OCI-LY3 (cell line): ENCODE measurements around the gene GARS1.
"Not testable (repeated sequence)": the region's sequence is repeated elsewhere in the genome, so short reads cannot be mapped to it uniquely, and the experiment has no call there.

Experiments used
- H2AFZ ChIP-seq: fragments of 200-600, 300-600 bp; shearing (Covaris generic); 2 replicates; pipeline ENCODE4 v1.6.0; 2014; ENCODE audit warnings: antibody characterized with exemption, low read depth, low read length
- H3K27ac ChIP-seq: fragments of 200-600, 300-600 bp; sonication (generic); 2 replicates; pipeline ENCODE4 v1.5.1; 2014; ENCODE audit warnings: mild to moderate bottlenecking, low read length, moderate library complexity, mixed read lengths
- H3K27me3 ChIP-seq: fragments of 200-600, 300-600 bp; sonication (generic); 2 replicates; pipeline ENCODE4 v1.6.1; 2014; ENCODE audit warnings: low read depth, low read length, mixed read lengths
- H3K36me3 ChIP-seq: fragments of 200-600, 300-600 bp; sonication (generic); replicated peaks from 2 replicates; pipeline ENCODE3; 2014; ENCODE audit warnings: low read depth, low read length, mixed read lengths
- H3K4me1 ChIP-seq: fragments of 300-600, 200-600 bp; sonication (generic); 2 replicates; pipeline ENCODE4 v1.6.1; 2014; ENCODE audit warnings: low read length, mixed read lengths
- H3K4me2 ChIP-seq: fragments of 200-600, 300-600 bp; sonication (generic); 2 replicates; pipeline ENCODE4 v1.6.1; 2014; ENCODE audit warnings: low read length, mixed read lengths
- H3K4me3 ChIP-seq: fragments of 300-600, 200-600 bp; sonication (generic); 2 replicates; pipeline ENCODE4 v1.5.1; 2014; ENCODE audit warnings: antibody characterized with exemption, mild to moderate bottlenecking, low read length, moderate library complexity
- H3K79me2 ChIP-seq: fragments of 300-600, 200-600 bp; shearing (Covaris generic); 2 replicates; pipeline ENCODE4 v1.6.1; 2014; ENCODE audit warnings: mild to moderate bottlenecking, low read length, mixed read lengths
- H3K9ac ChIP-seq: fragments of 300-600, 200-600 bp; shearing (Covaris generic); 2 replicates; pipeline ENCODE4 v1.6.0; 2014; ENCODE audit warnings: mild to moderate bottlenecking, low read length, moderate library complexity
- H3K9me3 ChIP-seq: fragments of 200-600, 300-600 bp; shearing (Covaris generic); 2 replicates; pipeline ENCODE4 v1.6.1; 2014; ENCODE audit warnings: low read length, mixed read lengths; ENCODE audit not compliant: insufficient read depth
- H4K20me1 ChIP-seq: fragments of 200-600, 300-600 bp; sonication (generic); 2 replicates; pipeline ENCODE4 v1.6.1; 2016; ENCODE audit warnings: low read length, mixed read lengths; ENCODE audit not compliant: insufficient read depth
- CTCF ChIP-seq: fragments of 200-600, 300-600 bp; sonication (generic); IDR thresholded peaks from 2 replicates; pipeline ENCODE4 v1.5.1; 2014; ENCODE audit warnings: antibody characterized with exemption, low read length, low read depth
- EZH2phosphoT487 ChIP-seq: fragments of 200-600 bp; shearing (Covaris generic); IDR thresholded peaks from 2 replicates; pipeline ENCODE4 v1.6.1; 2018; ENCODE audit warnings: antibody characterized with exemption, mixed run types, low read depth

The GARS1 gene

GRCh38 chr7:30634193-30634626 lies 39.5 kb downstream of the GARS1 start:
- no peaks in the 10 kb centered on the region for H3K9me3 ChIP-seq
- peaks cover 48% of the 10 kb centered on the region for H3K36me3 ChIP-seq
- no peak overlapping the region for H3K27ac ChIP-seq
- TF ChIP-seq EZH2phosphoT487 (no peak), CTCF (no peak)
- H2AFZ ChIP-seq, result no peak overlapping the region
- H3K4me2 ChIP-seq, result no peak overlapping the region
- no peak overlapping the region for H3K9ac ChIP-seq
- H4K20me1 ChIP-seq, result no peaks in the 10 kb centered on the region
- H3K79me2 ChIP-seq, result no peaks in the 10 kb centered on the region
- H3K27me3 ChIP-seq, result no peaks in the 10 kb centered on the region
- no peak overlapping the region for H3K4me3 ChIP-seq
- no peaks in the 10 kb centered on the region for H3K4me1 ChIP-seq

- Histone ChIP-seq H2AFZ (no peak overlapping the region), H3K4me2 (no peak overlapping the region), H3K36me3 (peaks cover 43% of the 10 kb centered on the region), H3K9me3 (no peaks in the 10 kb centered on the region), H3K4me3 (no peak overlapping the region), H3K27ac (no peak overlapping the region), H3K9ac (no peak overlapping the region), H3K4me1 (no peaks in the 10 kb centered on the region), H4K20me1 (no peaks in the 10 kb centered on the region), H3K27me3 (no peaks in the 10 kb centered on the region), H3K79me2 (no peaks in the 10 kb centered on the region)
- no peak for TF ChIP-seq EZH2phosphoT487
- no peak for TF ChIP-seq CTCF
These were observed 40.0 kb downstream of the GARS1 start for GRCh38 chr7:30634634-30635201.

- no peaks in the 10 kb centered on the region for H3K27me3 ChIP-seq
- peaks cover 41% of the 10 kb centered on the region for H3K36me3 ChIP-seq
- TF ChIP-seq EZH2phosphoT487 (no peak), CTCF (no peak)
- H4K20me1 ChIP-seq, result no peaks in the 10 kb centered on the region
- no peaks in the 10 kb centered on the region for H3K79me2 ChIP-seq
- no peak overlapping the region for H3K9ac ChIP-seq
- no peaks in the 10 kb centered on the region for H3K4me1 ChIP-seq
- H3K27ac ChIP-seq, result no peak overlapping the region
- no peak overlapping the region for H3K4me2 ChIP-seq
- no peak overlapping the region for H2AFZ ChIP-seq
- H3K9me3 ChIP-seq, result no peaks in the 10 kb centered on the region
- H3K4me3 ChIP-seq, result no peak overlapping the region
These were observed 41.1 kb downstream of the GARS1 start for GRCh38 chr7:30635798-30636197.

- H3K4me2 ChIP-seq, result not testable (repeated sequence)
These were observed 47.6 kb downstream of the GARS1 start for GRCh38 chr7:30642322-30642721.

More at GRCh38 chr7:30642322-30642721, 47.6 kb downstream of the GARS1 start:
- not testable (repeated sequence) for H4K20me1 ChIP-seq, H3K27ac ChIP-seq, H3K79me2 ChIP-seq, H3K36me3 ChIP-seq, H3K27me3 ChIP-seq, H3K9ac ChIP-seq, H2AFZ ChIP-seq, H3K4me3 ChIP-seq, H3K4me1 ChIP-seq, H3K9me3 ChIP-seq
